Retinal pigment epithelial cell (primary cell): Measurements from ENCODE around the gene RRP8.

ENCODE experiments used
- DNase-seq: peaks from one replicate; pipeline ENCODE4 v3.0.0-alpha.2; 2010; ENCODE audit warnings: low read depth
- H3K4me3 ChIP-seq: 2 replicates; pipeline ENCODE4 v1.5.1; 2011; ENCODE audit warnings: mild to moderate bottlenecking, low read length, control low read depth, moderate library complexity
- CTCF ChIP-seq: conservative IDR thresholded peaks from 2 replicates; pipeline ENCODE4 v1.5.1; 2011; ENCODE audit warnings: low read depth, low read length, control low read depth, inconsistent platforms

RRP8 gene

GRCh38 chr11:6615882-6616585 lies 12.6 kb upstream of the RRP8 start:
- no peak for DNase-seq
- TF ChIP-seq CTCF: no peak
- H3K4me3 ChIP-seq: no peak overlapping the region

GRCh38 chr11:6615046-6615445 lies 11.6 kb upstream of the RRP8 start:
- H3K4me3 ChIP-seq: no peak overlapping the region
- no peak for DNase-seq

GRCh38 chr11:6614446-6614845 lies 11.0 kb upstream of the RRP8 start:
- H3K4me3 ChIP-seq: no peak overlapping the region
- TF ChIP-seq CTCF: no peak
- no peak for DNase-seq

More at GRCh38 chr11:6615046-6615445, 11.6 kb upstream of the RRP8 start:
- no peak for TF ChIP-seq CTCF

- TF ChIP-seq CTCF: no peak
- no peak for DNase-seq
These were observed 10.1 kb upstream of the RRP8 start for GRCh38 chr11:6613496-6613895.

GRCh38 chr11:6612213-6613041 lies 9.0 kb upstream of the RRP8 start, which contains the start of gene TAF10:
Gene TAF10, minus strand, starts transcription at chr11:6612216. Its CDS starts 27 bp downstream, at chr11:6612189.
- H3K4me3 ChIP-seq: peak within 1 kb of the TSS; percentile 76
- TF ChIP-seq CTCF: peak; percentile 66
- DNase-seq: peak; percentile 79

More at GRCh38 chr11:6613496-6613895, 10.1 kb upstream of the RRP8 start:
- no peak overlapping the region for H3K4me3 ChIP-seq

GRCh38 chr11:6611963-6612212 lies 8.5 kb upstream of the RRP8 start:
- peak overlapping the region; percentile 76 for H3K4me3 ChIP-seq
- TF ChIP-seq CTCF: no peak
- DNase-seq: no peak
